ENCODE measurements around the gene L1CAM.

DNA sequence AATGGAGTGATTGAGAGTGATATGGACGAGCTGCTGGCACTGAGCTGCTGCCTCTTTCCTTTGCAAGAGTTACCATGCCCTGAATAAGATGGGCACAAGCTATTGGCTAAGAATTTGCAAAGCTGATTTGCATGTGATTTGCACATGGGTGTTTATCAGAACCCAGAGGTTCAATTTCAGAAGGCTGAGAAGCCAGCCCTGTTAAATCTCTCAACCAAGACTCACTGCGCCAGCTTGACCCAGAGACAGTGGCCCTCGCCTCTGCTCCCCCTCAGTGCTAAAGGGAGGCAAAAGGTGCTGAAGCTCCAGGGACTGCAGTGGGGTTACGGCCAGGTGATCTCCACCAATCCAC, 39.4 kb upstream of the L1CAM start:
- TF ChIP-seq, protein P1, sequence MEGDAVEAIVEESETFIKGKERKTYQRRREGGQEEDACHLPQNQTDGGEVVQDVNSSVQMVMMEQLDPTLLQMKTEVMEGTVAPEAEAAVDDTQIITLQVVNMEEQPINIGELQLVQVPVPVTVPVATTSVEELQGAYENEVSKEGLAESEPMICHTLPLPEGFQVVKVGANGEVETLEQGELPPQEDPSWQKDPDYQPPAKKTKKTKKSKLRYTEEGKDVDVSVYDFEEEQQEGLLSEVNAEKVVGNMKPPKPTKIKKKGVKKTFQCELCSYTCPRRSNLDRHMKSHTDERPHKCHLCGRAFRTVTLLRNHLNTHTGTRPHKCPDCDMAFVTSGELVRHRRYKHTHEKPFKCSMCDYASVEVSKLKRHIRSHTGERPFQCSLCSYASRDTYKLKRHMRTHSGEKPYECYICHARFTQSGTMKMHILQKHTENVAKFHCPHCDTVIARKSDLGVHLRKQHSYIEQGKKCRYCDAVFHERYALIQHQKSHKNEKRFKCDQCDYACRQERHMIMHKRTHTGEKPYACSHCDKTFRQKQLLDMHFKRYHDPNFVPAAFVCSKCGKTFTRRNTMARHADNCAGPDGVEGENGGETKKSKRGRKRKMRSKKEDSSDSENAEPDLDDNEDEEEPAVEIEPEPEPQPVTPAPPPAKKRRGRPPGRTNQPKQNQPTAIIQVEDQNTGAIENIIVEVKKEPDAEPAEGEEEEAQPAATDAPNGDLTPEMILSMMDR (IDR thresholded peaks at IDR 0.05): no peak
- TF ChIP-seq POLR2A (IDR thresholded peaks at IDR 0.05): no peak

Data from lower leg skin (tissue), 3 donors.